ENCODE results near the gene RSPH1.

Gene RSPH1

GRCh38 chr21:42492201-42492600, 3.8 kb downstream of the RSPH1 start:
- no peak overlapping the region for H3K4me3 ChIP-seq (replicated peaks in 1 of 2; ENCODE audit: low read depth in 2 of 2, low read length in 2 of 2)
- no peak for DNase-seq (ENCODE audit: low read depth in 2 of 2)
- no peak for TF ChIP-seq CTCF (IDR thresholded peaks at IDR 0.05; ENCODE audit: low read depth, low read length)

DNA sequence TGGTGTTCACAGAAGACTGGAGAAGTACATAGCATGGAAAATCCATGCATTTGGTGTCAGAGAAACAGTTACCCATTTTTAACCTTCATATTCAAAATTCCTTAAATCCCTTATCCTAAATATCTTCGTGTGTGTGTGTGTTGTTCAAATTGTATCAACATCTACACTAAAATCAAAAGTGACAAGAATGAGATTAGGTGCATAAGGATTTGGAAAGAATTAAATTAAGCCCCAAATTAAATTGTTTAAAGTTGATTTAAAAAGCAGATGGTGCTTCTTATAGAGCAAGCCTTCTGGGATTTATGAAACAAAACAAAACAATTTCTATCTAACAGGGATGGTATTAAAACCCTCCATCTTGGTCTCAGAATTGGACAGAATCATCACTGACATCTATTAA, 4.7 kb downstream of the RSPH1 start:
- H3K4me3 ChIP-seq (replicated peaks in 1 of 2; ENCODE audit: low read depth in 2 of 2, low read length in 2 of 2), result no peak overlapping the region
- no peak for DNase-seq (ENCODE audit: low read depth in 2 of 2)
- TF ChIP-seq CTCF (IDR thresholded peaks at IDR 0.05; ENCODE audit: low read depth, low read length), result no peak

- no peak for DNase-seq (ENCODE audit: low read depth in 2 of 2)
- no peak for TF ChIP-seq CTCF (IDR thresholded peaks at IDR 0.05; ENCODE audit: low read depth, low read length)
- H3K4me3 ChIP-seq (replicated peaks in 1 of 2; ENCODE audit: low read depth in 2 of 2, low read length in 2 of 2), result no peak overlapping the region
Observed at GRCh38 chr21:42490720-42491119, 5.3 kb downstream of the RSPH1 start.

GRCh38 chr21:42489991-42490390, 6.0 kb downstream of the RSPH1 start:
- no peak for TF ChIP-seq CTCF (IDR thresholded peaks at IDR 0.05; ENCODE audit: low read depth, low read length)
- no peak overlapping the region for H3K4me3 ChIP-seq (replicated peaks in 1 of 2; ENCODE audit: low read depth in 2 of 2, low read length in 2 of 2)
- no peak for DNase-seq (ENCODE audit: low read depth in 2 of 2)

- TF ChIP-seq CTCF (IDR thresholded peaks at IDR 0.05; ENCODE audit: low read depth, low read length), result no peak
- DNase-seq (ENCODE audit: low read depth in 2 of 2), result no peak
Observed at GRCh38 chr21:42489006-42489563, 6.9 kb downstream of the RSPH1 start.

GRCh38 chr21:42486531-42486930, 9.5 kb downstream of the RSPH1 start:
- no peak overlapping the region for H3K4me3 ChIP-seq (replicated peaks in 1 of 2; ENCODE audit: low read depth in 2 of 2, low read length in 2 of 2)
- no peak for DNase-seq (ENCODE audit: low read depth in 2 of 2)
- no peak for TF ChIP-seq CTCF (IDR thresholded peaks at IDR 0.05; ENCODE audit: low read depth, low read length)

More at GRCh38 chr21:42489006-42489563, 6.9 kb downstream of the RSPH1 start:
- no peak overlapping the region for H3K4me3 ChIP-seq (replicated peaks in 1 of 2; ENCODE audit: low read depth in 2 of 2, low read length in 2 of 2)

DNA sequence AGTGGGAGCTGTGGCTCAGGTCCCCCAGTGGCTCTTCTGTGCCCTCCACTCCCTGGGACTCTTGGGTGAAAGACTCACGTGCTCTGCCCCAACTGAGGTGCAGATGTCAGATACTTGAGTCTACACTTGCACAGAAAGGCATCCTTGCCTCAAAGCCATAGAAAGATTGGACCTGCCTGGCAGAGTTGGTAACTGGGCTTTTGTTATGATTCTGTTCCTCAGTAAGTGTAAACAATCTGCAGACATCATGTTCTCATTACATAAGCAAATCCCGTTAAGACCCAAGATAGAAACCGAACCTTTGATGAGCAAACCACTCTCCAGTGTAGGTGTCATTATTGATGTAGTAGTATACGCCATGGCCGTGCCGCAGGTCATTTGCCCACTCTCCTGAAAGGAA, 10.0 kb downstream of the RSPH1 start:
- no peak overlapping the region for H3K4me3 ChIP-seq (replicated peaks in 1 of 2; ENCODE audit: low read depth in 2 of 2, low read length in 2 of 2)
- DNase-seq (ENCODE audit: low read depth in 2 of 2), result no peak
- no peak for TF ChIP-seq CTCF (IDR thresholded peaks at IDR 0.05; ENCODE audit: low read depth, low read length)
